Neural crest cell (in vitro differentiated cells): Measurements from ENCODE around the gene GNA14. TPM values are rescaled to one million over a fixed set of nuclear protein-coding genes. Genes with fewer than 3 reads are reported as not detected.
"Not testable (repeated sequence)": the region's sequence is repeated elsewhere in the genome, so short reads cannot be mapped to it uniquely, and the experiment has no call there.

ENCODE experiments used
- DNase-seq: peaks from one replicate; pipeline ENCODE4 v3.0.0; 2021; ENCODE audit warnings: low read depth, mixed read lengths, low spot score
- H3K27ac Mint-ChIP-seq: one replicate; pipeline ENCODE4 v1.8.0; 2021; ENCODE audit warnings: mild to moderate bottlenecking, mixed read lengths; ENCODE audit not compliant: unreplicated experiment
- H3K27me3 Mint-ChIP-seq: 2 replicates; pipeline ENCODE4 v1.8.0; 2021; ENCODE audit warnings: low read depth, mild to moderate bottlenecking, mixed read lengths
- H3K36me3 Mint-ChIP-seq: 2 replicates; pipeline ENCODE4 v1.8.0; 2021; ENCODE audit warnings: low read depth, mild to moderate bottlenecking, mixed read lengths
- H3K4me1 Mint-ChIP-seq: 2 replicates; pipeline ENCODE4 v1.8.0; 2021; ENCODE audit warnings: mixed read lengths
- H3K4me3 Mint-ChIP-seq: one replicate; pipeline ENCODE4 v1.8.0; 2021; ENCODE audit warnings: mild to moderate bottlenecking, mixed read lengths
- H3K9me3 Mint-ChIP-seq: 2 replicates; pipeline ENCODE4 v1.8.0; 2021; ENCODE audit warnings: mixed read lengths
- total RNA-seq: library from RNA; stranded (reverse); gene quantifications from 2 replicates; pipeline ENCODE4 v1.2.1, GENCODE V29; 2021
- TF ChIP-seq, protein P1 (sequence below): fragments of 200-600 bp; sonication (generic); conservative IDR thresholded peaks from 2 replicates; pipeline ENCODE4 v1.5.0; 2021; ENCODE audit warnings: antibody characterized with exemption, mild to moderate bottlenecking

The GNA14 gene
- total RNA-seq, 1 donor from 2014 or later = not detected

DNA sequence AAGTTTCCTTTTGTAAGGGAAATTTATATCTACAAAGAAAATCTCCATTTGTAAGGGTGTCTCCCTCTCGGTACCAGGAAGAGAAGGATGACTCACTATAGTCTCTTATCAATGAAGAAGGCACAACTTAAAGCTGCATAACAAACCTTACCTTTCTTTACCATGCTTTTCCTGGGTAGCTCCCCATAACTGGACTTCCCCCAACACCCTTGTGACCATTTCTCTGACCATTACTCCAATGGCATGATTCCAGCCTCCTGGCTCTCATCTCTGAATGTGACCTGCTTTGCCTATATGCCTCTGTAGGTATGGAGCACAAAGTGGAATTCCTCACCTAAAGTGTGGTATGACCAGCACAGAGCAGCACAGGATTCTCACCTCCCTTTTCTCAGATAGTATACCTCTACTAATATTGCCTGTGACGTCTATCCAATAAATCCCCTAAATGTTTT, 62.8 kb downstream of the GNA14 start:
- peaks cover 26% of the 10 kb centered on the region for H3K27me3 Mint-ChIP-seq
- H3K27ac Mint-ChIP-seq = no peak overlapping the region
- no peaks in the 10 kb centered on the region for H3K4me1 Mint-ChIP-seq
- TF ChIP-seq, protein P1, sequence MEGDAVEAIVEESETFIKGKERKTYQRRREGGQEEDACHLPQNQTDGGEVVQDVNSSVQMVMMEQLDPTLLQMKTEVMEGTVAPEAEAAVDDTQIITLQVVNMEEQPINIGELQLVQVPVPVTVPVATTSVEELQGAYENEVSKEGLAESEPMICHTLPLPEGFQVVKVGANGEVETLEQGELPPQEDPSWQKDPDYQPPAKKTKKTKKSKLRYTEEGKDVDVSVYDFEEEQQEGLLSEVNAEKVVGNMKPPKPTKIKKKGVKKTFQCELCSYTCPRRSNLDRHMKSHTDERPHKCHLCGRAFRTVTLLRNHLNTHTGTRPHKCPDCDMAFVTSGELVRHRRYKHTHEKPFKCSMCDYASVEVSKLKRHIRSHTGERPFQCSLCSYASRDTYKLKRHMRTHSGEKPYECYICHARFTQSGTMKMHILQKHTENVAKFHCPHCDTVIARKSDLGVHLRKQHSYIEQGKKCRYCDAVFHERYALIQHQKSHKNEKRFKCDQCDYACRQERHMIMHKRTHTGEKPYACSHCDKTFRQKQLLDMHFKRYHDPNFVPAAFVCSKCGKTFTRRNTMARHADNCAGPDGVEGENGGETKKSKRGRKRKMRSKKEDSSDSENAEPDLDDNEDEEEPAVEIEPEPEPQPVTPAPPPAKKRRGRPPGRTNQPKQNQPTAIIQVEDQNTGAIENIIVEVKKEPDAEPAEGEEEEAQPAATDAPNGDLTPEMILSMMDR = no peak
- H3K36me3 Mint-ChIP-seq = no peaks in the 10 kb centered on the region
- H3K4me3 Mint-ChIP-seq = no peak overlapping the region
- no peak for DNase-seq
- H3K9me3 Mint-ChIP-seq = no peaks in the 10 kb centered on the region

DNA sequence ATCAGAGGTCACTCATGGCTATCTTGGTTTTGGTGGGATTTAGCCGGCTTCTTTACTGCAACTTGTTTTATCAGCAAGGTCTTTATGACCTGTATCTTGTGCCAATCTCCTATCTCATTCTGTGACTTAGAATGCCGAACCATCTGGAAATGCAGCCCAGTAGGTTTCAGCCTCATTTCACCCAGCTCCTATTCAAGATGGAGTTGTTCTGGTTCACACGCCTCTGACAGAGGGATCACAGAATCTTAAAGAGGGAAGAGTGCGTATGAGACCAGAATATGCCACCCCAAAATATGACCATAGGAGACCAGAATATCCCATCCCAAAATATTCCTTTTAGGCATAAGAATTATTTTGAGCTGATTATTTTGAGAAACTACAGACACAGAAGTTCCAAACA, 63.2 kb downstream of the GNA14 start:
- not testable (repeated sequence) for H3K9me3 Mint-ChIP-seq, DNase-seq, H3K36me3 Mint-ChIP-seq, H3K4me1 Mint-ChIP-seq, H3K27ac Mint-ChIP-seq, H3K4me3 Mint-ChIP-seq
- peaks cover 26% of the 10 kb centered on the region for H3K27me3 Mint-ChIP-seq

DNA sequence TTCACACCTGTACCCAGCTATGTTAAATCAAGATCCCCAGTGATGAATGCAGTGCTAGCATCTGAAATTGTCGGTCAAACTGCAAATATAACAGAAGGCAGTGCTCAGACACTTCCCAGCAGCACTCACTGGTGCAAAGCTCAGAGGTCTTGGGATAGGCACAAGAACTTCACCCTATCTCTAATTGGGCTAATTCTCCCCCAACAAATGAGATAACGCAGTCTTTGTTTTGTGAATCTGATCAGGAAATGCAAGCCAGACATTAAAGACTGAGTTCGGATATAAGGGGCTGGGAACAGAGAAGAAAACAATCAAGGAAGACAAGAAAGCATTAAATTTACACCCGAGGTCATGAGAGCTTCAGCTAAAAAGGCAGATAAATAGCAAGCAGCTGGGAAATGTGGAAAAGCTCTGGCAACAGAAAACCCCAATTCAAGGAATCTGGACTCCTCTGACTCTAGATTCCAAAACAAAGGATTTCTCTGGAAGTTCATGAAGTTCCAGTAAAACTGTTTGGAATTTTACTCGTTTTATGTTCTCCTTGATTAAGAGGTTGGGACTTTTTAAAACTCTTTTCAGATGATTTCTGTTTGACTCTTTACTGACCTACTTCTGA, 65.1 kb downstream of the GNA14 start:
- TF ChIP-seq, protein P1 = no peak
- Mint-ChIP-seq H3K9me3 (peaks cover 2% of the 10 kb centered on the region), H3K36me3 (no peaks in the 10 kb centered on the region), H3K4me1 (no peaks in the 10 kb centered on the region), H3K27me3 (peaks cover 26% of the 10 kb centered on the region), H3K27ac (no peak overlapping the region), H3K4me3 (no peak overlapping the region)
- DNase-seq = no peak

DNA sequence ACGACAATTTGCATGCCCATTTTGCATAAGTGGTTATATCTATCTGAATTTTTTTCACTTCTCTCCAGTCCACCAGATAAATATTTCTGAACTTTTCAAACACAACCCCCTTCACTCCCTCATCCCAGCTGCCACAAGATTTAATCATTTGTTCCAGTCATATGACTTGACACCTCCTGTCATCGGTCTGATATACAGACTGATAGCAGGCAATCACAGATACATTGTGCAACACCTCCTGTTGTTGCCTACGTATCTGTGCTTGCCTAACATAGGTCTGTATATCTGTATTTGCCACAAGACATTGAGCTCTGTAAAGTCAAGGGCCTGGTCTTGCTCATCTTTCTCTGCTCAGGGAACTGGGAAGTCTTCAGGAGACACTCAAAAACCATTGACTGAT, 65.6 kb downstream of the GNA14 start:
- Mint-ChIP-seq H3K36me3 (no peaks in the 10 kb centered on the region), H3K4me1 (no peaks in the 10 kb centered on the region), H3K27ac (no peak overlapping the region), H3K27me3 (peaks cover 26% of the 10 kb centered on the region), H3K9me3 (peaks cover 2% of the 10 kb centered on the region), H3K4me3 (no peak overlapping the region)
- TF ChIP-seq, protein P1 = no peak
- DNase-seq = no peak

DNA sequence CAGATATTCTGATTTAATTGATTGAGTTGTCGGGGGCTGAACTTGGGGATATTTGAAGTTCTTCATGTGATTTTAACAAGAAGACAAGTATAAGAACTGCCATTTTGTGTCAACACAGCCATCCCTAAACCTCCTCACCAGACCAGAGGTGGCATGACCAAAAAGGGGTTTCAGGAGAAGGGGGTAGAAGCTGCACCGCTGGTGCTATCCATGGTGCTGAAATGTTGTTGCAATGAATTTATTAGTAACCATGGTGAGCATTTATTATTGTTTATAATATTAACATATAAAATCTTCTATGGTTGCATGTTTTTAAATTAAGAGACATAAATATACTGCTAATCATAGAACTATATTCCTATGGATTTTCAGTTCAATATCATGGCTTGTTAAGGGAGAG, 72.3 kb downstream of the GNA14 start:
- TF ChIP-seq, protein P1 = no peak
- H3K36me3 Mint-ChIP-seq = no peaks in the 10 kb centered on the region
- H3K9me3 Mint-ChIP-seq = peaks cover 2% of the 10 kb centered on the region
- H3K27me3 Mint-ChIP-seq = peaks cover 9% of the 10 kb centered on the region
- H3K4me1 Mint-ChIP-seq = no peaks in the 10 kb centered on the region
- peak; percentile 25 for DNase-seq
- H3K27ac Mint-ChIP-seq = no peak overlapping the region
- H3K4me3 Mint-ChIP-seq = no peak overlapping the region

DNA sequence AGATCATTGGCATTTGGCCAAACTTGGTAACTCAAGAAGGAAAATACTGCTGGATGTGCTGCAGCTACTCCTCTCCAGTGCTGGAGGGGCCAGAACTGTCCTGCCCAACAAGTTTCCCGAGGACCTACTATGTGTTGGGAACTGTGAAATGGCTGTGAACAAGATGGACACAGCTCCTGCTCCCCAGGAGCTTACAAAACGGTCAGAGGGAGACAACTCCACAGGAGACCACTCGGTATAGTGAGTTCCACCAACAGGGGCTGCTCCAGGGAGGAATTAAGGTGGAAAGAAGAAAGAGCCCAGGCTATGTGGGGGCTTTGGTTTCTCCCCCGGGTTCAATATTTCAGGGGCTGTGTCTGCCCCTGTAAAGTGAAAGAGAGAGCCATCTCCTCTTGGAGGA, 78.8 kb downstream of the GNA14 start:
- H3K4me3 Mint-ChIP-seq = no peak overlapping the region
- H3K27me3 Mint-ChIP-seq = peaks cover 12% of the 10 kb centered on the region
- DNase-seq = no peak
- no peaks in the 10 kb centered on the region for H3K9me3 Mint-ChIP-seq
- no peaks in the 10 kb centered on the region for H3K36me3 Mint-ChIP-seq
- TF ChIP-seq, protein P1 = no peak
- H3K4me1 Mint-ChIP-seq = no peaks in the 10 kb centered on the region
- H3K27ac Mint-ChIP-seq = no peak overlapping the region
